Suppressor macrophage treated with lipopolysaccharide for 4 hours (primary cell): ENCODE results near the gene MOB3C.

Source experiments
- DNase-seq: peaks from one replicate; pipeline ENCODE4 v3.0.0-alpha.2; 2020

Gene MOB3C

GRCh38 chr1:46603858-46604549, 12.6 kb downstream of the MOB3C start, which contains the start of gene MKNK1:
MKNK1 (minus strand) TSS chr1:46604268; CDS start chr1:46583327, 20,941 bp downstream.
- DNase-seq: peak; percentile 97

GRCh38 chr1:46603481-46603857, 13.1 kb downstream of the MOB3C start:
- no peak for DNase-seq

- DNase-seq: no peak
Measured at GRCh38 chr1:46601257-46602007, 15.2 kb downstream of the MOB3C start.

GRCh38 chr1:46599059-46599970, 17.3 kb downstream of the MOB3C start:
- no peak for DNase-seq

GRCh38 chr1:46596846-46597245, 19.8 kb downstream of the MOB3C start:
- DNase-seq: no peak

- DNase-seq: no peak
Measured at GRCh38 chr1:46596036-46596435, 20.6 kb downstream of the MOB3C start.

GRCh38 chr1:46595127-46595526, 21.5 kb downstream of the MOB3C start:
- DNase-seq: peak; percentile 94

GRCh38 chr1:46594063-46594462, 22.5 kb downstream of the MOB3C start:
- DNase-seq: peak; percentile 90

GRCh38 chr1:46592823-46593222, 23.8 kb downstream of the MOB3C start:
- DNase-seq: peak; percentile 54

GRCh38 chr1:46589529-46589928, 27.1 kb downstream of the MOB3C start:
- no peak for DNase-seq

- peak; percentile 94 for DNase-seq
Measured at GRCh38 chr1:46587069-46587468, 29.5 kb downstream of the MOB3C start.

GRCh38 chr1:46585312-46585938, 31.2 kb downstream of the MOB3C start:
- no peak for DNase-seq

GRCh38 chr1:46583494-46583893, 33.1 kb downstream of the MOB3C start:
- DNase-seq: no peak

GRCh38 chr1:46582972-46583371, 33.6 kb downstream of the MOB3C start:
- peak; percentile 33 for DNase-seq

- DNase-seq: peak; percentile 73
Measured at GRCh38 chr1:46581681-46582455, 34.7 kb downstream of the MOB3C start.

- peak; percentile 58 for DNase-seq
Measured at GRCh38 chr1:46580140-46580903, 36.3 kb downstream of the MOB3C start.

- DNase-seq: no peak
Measured at GRCh38 chr1:46577671-46578070, 38.9 kb downstream of the MOB3C start.

GRCh38 chr1:46576596-46576995, 40.0 kb downstream of the MOB3C start:
- DNase-seq: no peak

- no peak for DNase-seq
Measured at GRCh38 chr1:46575778-46576177, 40.8 kb downstream of the MOB3C start.

- DNase-seq: no peak
Measured at GRCh38 chr1:46575300-46575699, 41.3 kb downstream of the MOB3C start.

- DNase-seq: no peak
Measured at GRCh38 chr1:46571691-46572225, 44.9 kb downstream of the MOB3C start.
